ENCODE measurements around the gene PRR18. TPM values are rescaled to one million over a fixed set of nuclear protein-coding genes. Genes with fewer than 3 reads are reported as not detected.

PRR18 gene
- total and polyA plus RNA-seq, 4 donors, result 0.29 to 2.8 (median 1.1) TPM

DNA sequence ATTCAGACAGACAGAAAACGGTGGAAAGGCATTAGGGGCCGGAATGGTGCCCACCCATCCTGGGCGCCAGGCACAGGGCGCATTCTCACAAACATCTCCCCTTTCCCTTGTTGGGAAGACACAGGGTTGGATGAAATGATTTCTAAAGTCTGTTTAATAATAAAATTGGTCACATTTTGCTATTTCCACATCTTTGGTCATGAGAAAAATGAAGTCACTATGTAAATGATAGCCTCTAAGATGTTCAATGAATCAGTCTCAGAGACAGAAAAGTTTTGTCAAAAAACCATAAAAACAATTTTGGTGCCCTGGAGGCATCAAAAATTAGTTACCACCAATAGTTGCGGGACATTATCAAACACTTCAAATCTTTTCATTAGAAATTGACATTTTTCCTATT, 40.7 kb downstream of the PRR18 start:
- DNase-seq (ENCODE audit: low spot score), result no peak
- Histone ChIP-seq H3K9me3 (ENCODE audit: control insufficient read depth in 4 of 4, low read length in 3 of 4) (no peaks in the 10 kb centered on the region), H3K36me3 (ENCODE audit: control insufficient read depth in 4 of 4, insufficient read depth in 3 of 4, low read depth in 1 of 4, low read length in 3 of 4) (no peaks in the 10 kb centered on the region), H3K27me3 (ENCODE audit: control insufficient read depth in 4 of 4, insufficient read depth in 4 of 4, low read length in 3 of 4) (peaks cover 0 to 2% (median 0%) of the 10 kb centered on the region in 4 donors), H3K27ac (ENCODE audit: low read depth in 1 of 2, low read length in 2 of 2) (no peak overlapping the region), H3K4me1 (ENCODE audit: control insufficient read depth in 4 of 4, insufficient read depth in 4 of 4, low read length in 3 of 4) (no peaks in the 10 kb centered on the region), H3K9ac (ENCODE audit: low read depth in 1 of 2, low read length in 2 of 2) (no peak overlapping the region), H3K4me3 (ENCODE audit: low read depth in 1 of 3, low read length in 3 of 3) (no peak overlapping the region)
- TF ChIP-seq, protein P1, sequence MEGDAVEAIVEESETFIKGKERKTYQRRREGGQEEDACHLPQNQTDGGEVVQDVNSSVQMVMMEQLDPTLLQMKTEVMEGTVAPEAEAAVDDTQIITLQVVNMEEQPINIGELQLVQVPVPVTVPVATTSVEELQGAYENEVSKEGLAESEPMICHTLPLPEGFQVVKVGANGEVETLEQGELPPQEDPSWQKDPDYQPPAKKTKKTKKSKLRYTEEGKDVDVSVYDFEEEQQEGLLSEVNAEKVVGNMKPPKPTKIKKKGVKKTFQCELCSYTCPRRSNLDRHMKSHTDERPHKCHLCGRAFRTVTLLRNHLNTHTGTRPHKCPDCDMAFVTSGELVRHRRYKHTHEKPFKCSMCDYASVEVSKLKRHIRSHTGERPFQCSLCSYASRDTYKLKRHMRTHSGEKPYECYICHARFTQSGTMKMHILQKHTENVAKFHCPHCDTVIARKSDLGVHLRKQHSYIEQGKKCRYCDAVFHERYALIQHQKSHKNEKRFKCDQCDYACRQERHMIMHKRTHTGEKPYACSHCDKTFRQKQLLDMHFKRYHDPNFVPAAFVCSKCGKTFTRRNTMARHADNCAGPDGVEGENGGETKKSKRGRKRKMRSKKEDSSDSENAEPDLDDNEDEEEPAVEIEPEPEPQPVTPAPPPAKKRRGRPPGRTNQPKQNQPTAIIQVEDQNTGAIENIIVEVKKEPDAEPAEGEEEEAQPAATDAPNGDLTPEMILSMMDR (IDR thresholded peaks at IDR 0.05; ENCODE audit: low read depth, low read length, missing input control), result no peak
- TF ChIP-seq NR2F2 (IDR thresholded peaks at IDR 0.05) (no peak), ZBTB33 (IDR thresholded peaks at IDR 0.05) (no peak), YY1 (IDR thresholded peaks at IDR 0.05) (no peak), RAD21 (IDR thresholded peaks at IDR 0.05) (no peak), HNF4A (conservative IDR thresholded peaks at IDR 0.05) (no peak), FOXA2 (IDR thresholded peaks at IDR 0.05) (no peak), TAF1 (conservative IDR thresholded peaks at IDR 0.05) (no peak), GABPA (IDR thresholded peaks at IDR 0.05 in 1 of 2, conservative IDR thresholded peaks at IDR 0.05 in 1 of 2) (no peak), HNF4G (IDR thresholded peaks at IDR 0.05) (no peak), JUND (IDR thresholded peaks at IDR 0.05) (no peak), FOXA1 (IDR thresholded peaks at IDR 0.05) (no peak), EGR1 (IDR thresholded peaks at IDR 0.05; ENCODE audit: low read depth in 2 of 2) (no peak), SP1 (IDR thresholded peaks at IDR 0.05) (no peak)
- TF ChIP-seq, protein P2, sequence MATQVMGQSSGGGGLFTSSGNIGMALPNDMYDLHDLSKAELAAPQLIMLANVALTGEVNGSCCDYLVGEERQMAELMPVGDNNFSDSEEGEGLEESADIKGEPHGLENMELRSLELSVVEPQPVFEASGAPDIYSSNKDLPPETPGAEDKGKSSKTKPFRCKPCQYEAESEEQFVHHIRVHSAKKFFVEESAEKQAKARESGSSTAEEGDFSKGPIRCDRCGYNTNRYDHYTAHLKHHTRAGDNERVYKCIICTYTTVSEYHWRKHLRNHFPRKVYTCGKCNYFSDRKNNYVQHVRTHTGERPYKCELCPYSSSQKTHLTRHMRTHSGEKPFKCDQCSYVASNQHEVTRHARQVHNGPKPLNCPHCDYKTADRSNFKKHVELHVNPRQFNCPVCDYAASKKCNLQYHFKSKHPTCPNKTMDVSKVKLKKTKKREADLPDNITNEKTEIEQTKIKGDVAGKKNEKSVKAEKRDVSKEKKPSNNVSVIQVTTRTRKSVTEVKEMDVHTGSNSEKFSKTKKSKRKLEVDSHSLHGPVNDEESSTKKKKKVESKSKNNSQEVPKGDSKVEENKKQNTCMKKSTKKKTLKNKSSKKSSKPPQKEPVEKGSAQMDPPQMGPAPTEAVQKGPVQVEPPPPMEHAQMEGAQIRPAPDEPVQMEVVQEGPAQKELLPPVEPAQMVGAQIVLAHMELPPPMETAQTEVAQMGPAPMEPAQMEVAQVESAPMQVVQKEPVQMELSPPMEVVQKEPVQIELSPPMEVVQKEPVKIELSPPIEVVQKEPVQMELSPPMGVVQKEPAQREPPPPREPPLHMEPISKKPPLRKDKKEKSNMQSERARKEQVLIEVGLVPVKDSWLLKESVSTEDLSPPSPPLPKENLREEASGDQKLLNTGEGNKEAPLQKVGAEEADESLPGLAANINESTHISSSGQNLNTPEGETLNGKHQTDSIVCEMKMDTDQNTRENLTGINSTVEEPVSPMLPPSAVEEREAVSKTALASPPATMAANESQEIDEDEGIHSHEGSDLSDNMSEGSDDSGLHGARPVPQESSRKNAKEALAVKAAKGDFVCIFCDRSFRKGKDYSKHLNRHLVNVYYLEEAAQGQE (IDR thresholded peaks at IDR 0.05), result no peak
- TF ChIP-seq, protein P3, sequence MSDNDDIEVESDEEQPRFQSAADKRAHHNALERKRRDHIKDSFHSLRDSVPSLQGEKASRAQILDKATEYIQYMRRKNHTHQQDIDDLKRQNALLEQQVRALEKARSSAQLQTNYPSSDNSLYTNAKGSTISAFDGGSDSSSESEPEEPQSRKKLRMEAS (IDR thresholded peaks at IDR 0.05), result no peak
- TF ChIP-seq, protein P4, sequence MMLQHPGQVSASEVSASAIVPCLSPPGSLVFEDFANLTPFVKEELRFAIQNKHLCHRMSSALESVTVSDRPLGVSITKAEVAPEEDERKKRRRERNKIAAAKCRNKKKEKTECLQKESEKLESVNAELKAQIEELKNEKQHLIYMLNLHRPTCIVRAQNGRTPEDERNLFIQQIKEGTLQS (IDR thresholded peaks at IDR 0.05), result no peak
- WGBS, result 94% methylated on average over 5 of the region's 5 CpGs

- no peak overlapping the region for H3K27ac ChIP-seq (ENCODE audit: low read depth in 1 of 2, low read length in 2 of 2)
- H3K36me3 ChIP-seq (ENCODE audit: control insufficient read depth in 4 of 4, insufficient read depth in 3 of 4, low read depth in 1 of 4, low read length in 3 of 4), result no peaks in the 10 kb centered on the region
- no peak for DNase-seq (ENCODE audit: low spot score)
- WGBS, result 92% methylated on average over 3 of the region's 3 CpGs
- H3K9ac ChIP-seq (ENCODE audit: low read depth in 1 of 2, low read length in 2 of 2), result no peak overlapping the region
- H3K9me3 ChIP-seq (ENCODE audit: control insufficient read depth in 4 of 4, low read length in 3 of 4), result no peaks in the 10 kb centered on the region
- no peak overlapping the region for H3K4me3 ChIP-seq (ENCODE audit: low read depth in 1 of 3, low read length in 3 of 3)
- no peak for TF ChIP-seq RAD21 (IDR thresholded peaks at IDR 0.05)
- H3K4me1 ChIP-seq (ENCODE audit: control insufficient read depth in 4 of 4, insufficient read depth in 4 of 4, low read length in 3 of 4), result no peaks in the 10 kb centered on the region
- peaks cover 0 to 2% (median 0%) of the 10 kb centered on the region in 4 donors for H3K27me3 ChIP-seq (ENCODE audit: control insufficient read depth in 4 of 4, insufficient read depth in 4 of 4, low read length in 3 of 4)
Measured at GRCh38 chr6:166266336-166266735, 41.9 kb downstream of the PRR18 start.
